GM19372 (cell line): ENCODE measurements around the gene CX3CR1.
"Not testable (repeated sequence)": the region's sequence is repeated elsewhere in the genome, so short reads cannot be mapped to it uniquely, and the experiment has no call there.

Source experiments
- ATAC-seq: cut with Tn5 transposase; IDR thresholded peaks from one replicate; pipeline ENCODE4 v1.9.1; 2021; ENCODE audit warnings: mild to moderate bottlenecking, low read depth, moderate library complexity; ENCODE audit not compliant: unreplicated experiment

CX3CR1 gene

DNA sequence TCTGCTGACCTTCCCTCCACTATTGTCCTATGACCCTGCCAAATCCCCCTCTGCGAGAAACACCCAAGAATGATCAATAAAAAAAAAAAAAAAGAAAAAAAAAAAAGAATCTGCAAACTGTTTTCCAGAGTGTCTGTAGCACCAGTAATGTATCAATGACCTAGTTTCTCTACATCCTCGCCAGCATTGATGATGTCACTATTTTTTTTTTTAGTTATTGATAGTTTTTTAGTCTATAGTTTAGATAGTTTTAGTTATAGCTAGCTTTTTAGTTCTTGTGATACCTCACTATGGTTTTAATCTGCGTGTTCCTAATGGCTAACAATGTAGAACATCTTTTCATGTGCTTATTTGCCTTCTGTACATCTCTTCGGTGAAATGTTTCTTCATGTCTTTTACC is 51.3 kb downstream of the CX3CR1 start:
- no peak for ATAC-seq

GRCh38 chr3:39227596-39227995 is 52.2 kb downstream of the CX3CR1 start:
- not testable (repeated sequence) for ATAC-seq

- ATAC-seq, result no peak
These were observed 53.6 kb downstream of the CX3CR1 start for GRCh38 chr3:39226106-39226741.

DNA sequence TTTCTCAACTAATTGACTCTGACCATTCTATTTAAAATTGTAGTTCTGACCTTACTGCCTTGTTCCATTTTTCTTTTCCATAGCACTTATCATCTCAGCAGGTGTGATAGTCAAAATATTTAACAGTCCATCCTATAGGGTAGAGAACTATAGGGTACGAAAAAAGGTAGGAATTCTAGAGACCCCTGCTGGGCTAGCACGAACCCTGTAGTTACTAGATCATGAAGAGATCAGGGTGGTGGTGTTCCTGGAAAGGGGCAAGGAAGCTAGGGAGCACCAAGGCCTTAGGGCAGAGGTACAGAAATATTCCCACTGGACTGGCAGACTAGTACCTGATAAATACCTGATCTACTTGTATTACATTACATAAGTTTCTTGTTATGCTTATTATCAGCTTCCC is 55.5 kb downstream of the CX3CR1 start:
- no peak for ATAC-seq

- ATAC-seq, result no peak
These were observed 56.9 kb downstream of the CX3CR1 start for GRCh38 chr3:39222939-39223338.

DNA sequence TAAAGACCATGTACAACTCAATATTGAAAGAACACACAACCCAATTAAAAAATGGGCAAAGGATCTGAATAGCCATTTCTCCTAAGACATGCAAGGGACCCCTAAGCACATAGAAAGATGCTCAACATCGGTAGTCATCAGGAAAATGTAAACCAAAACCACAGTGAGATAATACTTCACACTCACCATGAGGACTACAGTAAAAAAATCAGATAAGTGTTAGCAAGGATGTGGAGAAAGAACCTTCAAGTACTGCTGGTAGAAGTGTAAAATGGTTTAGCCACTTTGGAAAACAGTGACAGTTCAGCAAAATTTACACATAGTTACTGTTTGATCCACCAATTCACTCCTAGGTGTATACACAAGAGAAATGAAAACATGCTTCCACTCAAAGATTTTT is 57.4 kb downstream of the CX3CR1 start:
- ATAC-seq, result no peak

DNA sequence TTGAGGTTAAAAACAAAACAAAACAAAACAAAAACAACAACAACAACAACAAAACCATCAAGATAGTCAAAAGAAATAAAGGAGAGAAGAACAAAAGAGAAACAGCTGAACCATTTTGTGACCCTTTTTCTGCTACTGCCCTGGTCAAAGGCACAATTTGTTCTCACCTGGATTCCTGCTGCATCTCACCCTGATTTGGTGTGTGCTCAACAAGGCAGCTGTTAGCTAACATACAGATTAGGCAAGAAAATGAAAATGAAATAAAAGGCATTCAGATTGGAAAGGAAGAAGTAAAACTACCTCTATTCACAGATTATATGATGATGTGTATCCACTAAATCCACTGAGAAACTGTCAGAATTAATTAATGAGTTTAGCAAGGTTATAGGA is 58.7 kb downstream of the CX3CR1 start:
- ATAC-seq, result no peak

DNA sequence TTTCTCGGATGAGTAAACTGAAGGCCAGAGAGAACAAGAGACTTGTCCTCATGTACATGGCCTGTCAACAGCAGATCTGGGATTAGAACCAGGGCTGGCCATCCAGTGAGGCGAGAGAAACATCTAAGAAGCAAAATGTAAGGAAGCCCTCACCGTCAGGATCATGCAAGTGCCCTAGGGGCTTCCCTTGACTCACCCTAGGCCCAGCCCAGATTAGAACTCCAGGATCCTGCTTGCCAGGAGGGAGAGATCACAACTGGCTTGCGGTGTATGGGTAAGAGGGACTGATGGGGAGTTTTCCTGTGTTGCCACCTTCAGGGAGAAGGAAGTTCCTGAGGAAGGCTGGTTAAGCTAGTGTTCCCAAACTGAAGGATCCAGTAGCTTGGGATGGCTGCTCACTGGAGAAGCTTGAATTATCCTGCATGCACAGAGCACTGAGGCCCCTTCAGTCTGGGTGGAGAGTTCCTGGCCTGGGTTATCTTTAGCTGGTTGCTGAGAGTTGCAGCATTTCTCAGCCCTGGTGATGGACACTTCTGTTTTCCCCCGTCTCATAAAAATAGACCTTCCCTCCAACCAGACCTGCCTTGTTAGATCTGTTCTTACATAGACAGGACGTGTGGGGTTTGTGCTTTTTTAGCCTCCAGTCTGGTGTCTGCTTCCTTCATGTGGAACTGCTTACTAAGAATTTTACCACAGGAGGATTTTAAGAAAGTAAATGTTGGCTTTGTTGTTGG is 59.3 kb downstream of the CX3CR1 start:
- ATAC-seq, result no peak

DNA sequence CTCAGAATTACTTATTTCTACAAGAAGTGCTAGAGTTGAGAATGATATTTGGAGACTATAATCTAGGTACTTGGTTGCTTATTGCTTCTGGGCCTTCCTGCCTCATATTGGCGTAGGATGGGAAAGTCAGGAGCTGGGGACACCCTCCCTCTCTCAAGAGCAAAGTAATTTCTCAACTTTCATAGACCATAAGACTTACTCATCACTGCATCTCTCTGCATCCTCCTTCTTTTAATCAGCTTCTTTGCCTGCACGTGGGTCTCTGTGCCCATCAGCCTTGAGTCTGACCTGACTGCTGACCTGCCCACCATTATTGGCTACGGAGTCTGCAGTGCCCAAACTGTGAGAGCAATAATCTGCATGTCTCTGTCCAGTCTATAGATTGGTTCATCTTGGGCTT is 60.1 kb downstream of the CX3CR1 start:
- no peak for ATAC-seq

- peak; percentile 99 for ATAC-seq
These were observed 63.6 kb downstream of the CX3CR1 start for GRCh38 chr3:39216176-39216790.

DNA sequence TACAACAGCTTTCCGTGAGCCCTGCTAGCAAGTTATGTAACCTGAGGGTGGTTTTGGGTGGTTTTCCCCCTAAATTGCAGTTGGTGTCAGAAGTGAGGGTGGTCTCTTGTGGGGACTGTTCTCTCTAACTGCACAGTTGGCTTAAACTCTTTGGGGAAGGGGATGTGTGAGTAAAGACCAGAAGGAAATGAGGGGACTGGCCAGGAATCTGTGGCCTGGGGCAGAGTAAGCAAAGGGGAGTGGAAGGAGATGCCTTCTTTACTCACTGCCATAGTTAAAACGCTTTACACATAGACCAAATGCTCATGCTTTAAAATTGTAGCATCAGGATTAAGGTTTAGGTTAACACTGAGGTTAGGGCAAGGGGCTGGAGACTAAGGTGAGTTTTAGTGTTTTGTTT is 66.2 kb downstream of the CX3CR1 start:
- ATAC-seq, result no peak
